HG02981 (cell line): ENCODE measurements around the gene METTL26.
A peak's percentile ranks its signal among the peaks of the same experiment; 100 is the strongest.

Experiments
- ATAC-seq: cut with Tn5 transposase; IDR thresholded peaks from one replicate; pipeline ENCODE4 v1.9.1; 2021; ENCODE audit warnings: mild to moderate bottlenecking, moderate library complexity; ENCODE audit not compliant: unreplicated experiment

The METTL26 gene

GRCh38 chr16:675884-676564 lies 39.9 kb upstream of the METTL26 start:
- ATAC-seq = no peak

GRCh38 chr16:674968-675883 lies 39.1 kb upstream of the METTL26 start, which contains the start of gene RHBDL1:
TSS of gene RHBDL1 (plus strand) at chr16:675671. CDS start at chr16:675791, 120 bp downstream.
- ATAC-seq = no peak

GRCh38 chr16:674214-674881 lies 38.2 kb upstream of the METTL26 start:
- ATAC-seq = no peak

DNA sequence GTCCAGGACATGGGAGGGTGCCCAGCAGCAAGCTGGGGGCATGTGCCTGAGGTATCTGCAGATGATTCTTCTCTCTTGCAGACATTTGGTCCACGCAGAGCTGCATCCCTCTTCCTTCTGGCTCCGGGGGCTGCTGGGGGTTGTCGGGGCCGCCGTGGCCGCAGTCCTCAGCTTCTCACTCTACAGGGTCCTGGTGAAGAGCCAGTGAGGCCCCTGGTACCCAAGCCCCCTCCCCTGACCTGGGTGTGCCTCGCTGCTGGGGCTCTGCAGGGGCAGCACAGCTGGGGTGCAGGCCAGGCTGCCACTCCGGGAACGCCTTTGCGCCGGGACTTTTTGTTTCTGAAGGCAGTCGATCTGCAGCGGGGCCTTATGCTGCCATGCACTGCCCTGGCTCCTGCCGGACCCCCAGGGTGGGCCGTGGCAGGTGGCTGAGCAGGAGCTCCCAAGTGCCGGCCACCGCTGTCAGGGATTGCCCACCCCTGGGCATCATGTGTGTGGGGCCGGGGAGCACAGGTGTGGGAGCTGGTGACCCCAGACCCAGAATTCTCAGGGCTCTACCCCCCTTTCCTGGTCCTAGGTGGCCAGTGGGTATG lies 37.4 kb upstream of the METTL26 start:
- ATAC-seq = no peak

GRCh38 chr16:672851-673250 lies 36.7 kb upstream of the METTL26 start:
- no peak for ATAC-seq

- no peak for ATAC-seq
Observed at GRCh38 chr16:672371-672770, 36.3 kb upstream of the METTL26 start.

DNA sequence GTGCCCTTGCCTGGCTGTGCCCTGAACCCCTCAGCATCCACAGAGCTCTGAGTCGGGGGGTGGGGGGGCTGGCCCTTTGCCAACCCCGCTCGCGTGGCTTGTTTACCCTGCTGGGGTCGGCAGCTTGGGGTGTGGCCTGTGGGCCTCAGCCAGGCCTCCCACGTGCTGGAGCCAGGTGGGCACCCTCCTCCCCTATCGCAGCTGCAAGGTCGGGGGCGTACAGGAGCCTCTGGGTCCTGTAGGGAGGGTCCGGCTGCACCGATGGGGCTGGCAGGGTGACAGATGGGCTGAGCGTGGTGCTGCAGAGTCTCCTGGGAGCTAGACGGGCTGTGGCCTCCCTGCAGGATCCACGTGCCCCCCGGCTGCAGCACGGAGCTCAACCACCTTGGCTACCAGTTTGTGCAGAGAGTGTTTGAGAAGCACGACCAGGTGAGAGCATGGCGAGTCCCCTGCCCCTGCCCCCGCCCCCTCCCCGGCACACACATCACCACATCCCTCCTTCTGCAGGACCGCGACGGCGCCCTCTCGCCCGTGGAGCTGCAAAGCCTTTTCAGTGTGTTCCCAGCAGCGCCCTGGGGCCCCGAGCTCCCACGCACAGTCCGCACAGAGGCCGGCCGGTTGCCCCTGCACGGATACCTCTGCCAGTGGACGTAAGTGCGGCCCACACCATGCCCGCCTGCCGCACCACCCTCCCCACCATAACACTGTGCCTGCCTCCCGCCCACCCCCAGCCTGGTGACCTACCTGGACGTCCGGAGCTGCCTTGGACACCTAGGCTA lies 35.4 kb upstream of the METTL26 start:
- ATAC-seq = no peak

DNA sequence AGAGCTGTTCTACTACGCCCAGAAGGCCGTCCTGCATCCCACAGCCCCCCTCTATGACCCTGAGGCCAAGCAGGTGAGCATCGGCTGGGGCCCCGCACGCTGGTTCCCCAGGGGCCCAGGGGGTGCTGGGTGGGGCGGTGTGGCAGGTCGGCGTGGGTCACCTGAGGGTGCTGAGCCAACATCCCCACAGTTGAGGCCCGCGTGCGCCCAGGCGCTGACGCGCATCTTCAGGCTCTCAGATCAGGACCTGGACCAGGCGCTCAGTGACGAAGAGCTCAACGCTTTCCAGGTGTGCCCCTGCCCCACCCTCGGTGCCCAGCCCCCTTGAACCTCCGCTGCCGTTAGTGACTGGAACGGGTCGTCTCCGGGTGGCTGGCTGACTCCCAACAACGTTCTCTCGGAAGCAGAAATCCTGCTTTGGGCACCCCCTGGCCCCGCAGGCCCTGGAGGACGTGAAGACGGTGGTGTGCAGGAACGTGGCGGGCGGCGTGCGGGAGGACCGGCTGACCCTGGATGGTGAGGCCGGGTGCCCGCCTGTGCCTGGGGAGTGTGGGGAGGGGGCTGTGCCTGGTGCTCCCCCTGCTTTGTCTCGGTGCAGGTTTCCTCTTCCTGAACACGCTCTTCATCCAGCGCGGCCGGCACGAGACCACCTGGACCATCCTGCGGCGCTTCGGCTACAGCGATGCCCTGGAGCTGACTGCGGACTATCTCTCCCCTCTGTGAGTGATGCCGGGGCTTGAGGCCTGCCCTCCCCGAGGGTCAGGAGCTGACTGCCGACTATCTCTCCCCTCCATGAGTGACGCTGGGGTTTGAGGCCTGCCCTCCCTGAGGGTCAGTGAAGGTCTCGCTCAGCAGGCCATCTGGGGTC lies 34.6 kb upstream of the METTL26 start:
- ATAC-seq = no peak

- ATAC-seq = no peak
Observed at GRCh38 chr16:669666-670065, 33.6 kb upstream of the METTL26 start.

DNA sequence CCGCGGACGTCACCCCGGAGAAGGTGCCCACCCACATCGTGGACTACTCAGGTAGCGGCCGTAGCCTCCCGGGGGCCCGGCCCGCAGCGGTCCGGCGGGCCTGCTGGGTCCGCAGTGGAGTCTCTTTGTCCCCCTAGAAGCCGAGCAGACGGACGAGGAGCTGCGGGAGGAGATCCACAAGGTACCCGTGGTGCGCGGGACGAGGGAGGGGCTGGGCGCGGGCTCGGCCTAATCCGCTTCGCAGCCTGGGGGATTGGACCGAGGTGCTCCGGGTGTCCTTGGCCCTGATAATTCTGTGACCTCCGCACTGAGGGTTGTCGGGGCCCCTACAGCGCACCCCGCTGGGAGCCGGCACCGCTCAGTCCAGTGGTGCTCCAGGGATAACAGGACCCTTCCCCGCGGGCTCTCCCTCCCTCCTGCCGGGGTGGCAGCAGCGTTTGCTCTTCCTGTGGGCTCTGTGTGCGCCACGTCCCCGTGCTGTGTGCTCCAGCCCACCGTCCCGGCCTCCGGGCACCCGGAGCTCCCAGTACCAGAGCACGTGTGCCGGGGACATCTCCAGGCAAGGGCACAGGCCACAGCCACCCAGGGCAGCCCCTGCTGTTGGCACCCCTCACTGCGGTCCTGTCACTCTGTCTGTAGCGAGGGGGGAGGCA lies 32.5 kb upstream of the METTL26 start:
- no peak for ATAC-seq

DNA sequence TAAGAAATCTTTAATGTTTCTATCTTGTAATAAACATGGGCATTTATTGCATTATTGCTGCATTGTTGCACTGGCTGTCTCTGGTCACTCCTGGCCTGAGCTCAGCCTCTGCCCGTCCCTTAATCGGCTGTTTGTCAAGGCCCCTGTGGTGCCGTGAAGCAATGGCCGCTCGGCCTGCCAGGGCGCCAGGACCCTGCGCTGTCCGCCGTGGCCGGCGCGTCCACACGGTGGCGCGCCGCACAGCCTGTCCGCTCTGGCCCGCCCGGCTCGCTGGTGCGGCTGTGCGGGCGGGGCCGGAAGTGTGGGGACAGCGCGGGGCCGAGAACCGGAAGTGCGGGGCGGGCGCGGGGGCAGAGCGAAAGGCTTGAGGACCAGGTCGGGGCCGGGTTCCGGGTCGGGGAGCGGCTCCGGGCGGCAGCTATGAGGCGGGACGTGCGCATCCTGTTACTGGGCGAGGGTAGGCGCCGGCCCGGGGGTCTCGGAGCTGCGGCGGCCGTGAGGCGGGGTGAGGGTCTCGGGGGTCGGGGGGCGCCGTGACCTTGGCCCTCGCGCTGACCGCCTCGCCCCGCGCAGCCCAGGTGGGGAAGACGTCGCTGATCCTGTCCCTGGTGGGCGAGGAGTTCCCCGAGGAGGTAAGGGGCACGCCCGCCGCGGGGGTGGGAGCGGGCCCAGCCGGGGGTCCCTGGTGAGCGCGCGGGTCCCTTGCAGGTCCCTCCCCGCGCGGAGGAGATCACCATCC lies 31.8 kb upstream of the METTL26 start, which contains the start of gene RHOT2:
Gene RHOT2 (plus strand): TSS at position 353 of the 739 bp plus-strand sequence. CDS start 68 bp downstream, at position 421.
- peak; percentile 83 for ATAC-seq

DNA sequence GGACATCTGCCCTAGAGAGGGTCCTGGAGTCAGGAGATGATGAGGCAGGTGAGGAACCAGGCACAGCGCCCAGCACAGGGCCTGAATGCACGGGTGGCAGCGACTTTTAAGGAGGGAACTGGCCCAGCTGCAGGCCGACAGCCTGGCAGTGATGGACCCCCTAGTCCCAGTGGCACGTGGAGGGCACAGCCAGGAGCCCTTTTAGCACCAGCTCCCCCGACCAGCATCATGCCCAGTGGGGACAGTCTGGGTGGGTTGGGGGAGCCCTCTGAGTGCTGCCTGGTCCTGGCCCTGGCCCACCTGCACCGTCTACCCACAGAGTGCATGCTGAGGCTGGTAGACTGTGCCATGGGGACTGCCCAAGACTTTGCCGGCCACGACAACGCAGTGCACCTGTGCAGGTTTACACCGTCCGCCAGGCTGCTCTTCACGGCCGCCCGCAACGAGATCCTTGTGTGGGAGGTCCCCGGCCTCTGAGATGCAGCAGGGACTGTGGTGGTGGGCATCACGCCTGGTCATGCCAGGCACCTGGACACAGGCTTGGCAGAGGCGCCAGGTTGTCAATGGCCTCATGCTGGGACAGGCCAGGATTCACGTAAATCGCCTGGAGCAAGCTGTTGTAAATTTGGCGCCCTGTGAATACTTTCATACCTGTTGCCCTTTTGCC lies 31.1 kb upstream of the METTL26 start:
- ATAC-seq = no peak

GRCh38 chr16:666572-666971 lies 30.5 kb upstream of the METTL26 start:
- ATAC-seq = no peak

- ATAC-seq = no peak
Observed at GRCh38 chr16:662597-662996, 26.5 kb upstream of the METTL26 start.

DNA sequence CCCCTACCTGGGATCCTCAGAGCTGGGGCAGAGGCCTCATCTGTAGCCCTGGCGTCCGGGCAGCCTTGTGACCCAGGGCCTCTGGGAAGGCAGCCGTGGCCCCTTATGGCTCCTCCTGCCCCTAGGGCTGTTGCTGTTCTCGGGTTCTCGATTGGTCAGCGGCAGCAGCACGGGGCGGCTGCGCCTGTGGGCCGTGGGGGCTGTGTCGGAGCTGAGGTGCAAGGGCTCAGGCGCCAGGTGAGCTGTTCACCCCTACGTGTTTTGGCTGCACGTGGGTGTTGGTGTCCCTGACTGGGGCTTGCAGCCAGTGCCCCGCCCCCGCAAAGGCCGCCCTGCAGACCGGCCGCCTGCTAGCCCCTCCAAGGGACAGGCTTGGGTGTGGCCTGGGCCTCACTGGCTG lies 26.0 kb upstream of the METTL26 start:
- ATAC-seq = no peak

GRCh38 chr16:661184-661821 lies 25.2 kb upstream of the METTL26 start:
- ATAC-seq = peak; percentile 6
